Activated CD8-positive, alpha-beta T cell treated with anti-CD3 and anti-CD28 coated beads for 36 hours (primary cell): ENCODE data around the gene SCN1A. TPM values are rescaled to one million over a fixed set of nuclear protein-coding genes. Genes with fewer than 3 reads are reported as not detected.
"Not testable (repeated sequence)": the region's sequence is repeated elsewhere in the genome, so short reads cannot be mapped to it uniquely, and the experiment has no call there.

Experiments
- ATAC-seq: fragments of 200-7000 bp; cut with Tn5 transposase; one replicate; pipeline ENCODE4 v1.10.0; 2021; ENCODE audit warnings: mild to moderate bottlenecking, moderate library complexity
- CTCF ChIA-PET: fragments of 350-600 bp; sonication (Branson Sonifier 250); formaldehyde crosslinking; loops from one replicate; lab custom pipeline; 2021; ENCODE audit warnings: antibody characterized with exemption; lab: Charles Lee
- POLR2A ChIA-PET: fragments of 350-600 bp; sonication (Branson Sonifier 250); formaldehyde crosslinking; loops from one replicate; lab custom pipeline; 2021; ENCODE audit warnings: antibody characterized with exemption; lab: Charles Lee
- DNase-seq: peaks from one replicate; pipeline ENCODE4 v3.0.0-alpha.2; 2020
- H3K27ac Mint-ChIP-seq: one replicate; pipeline ENCODE4 v1.8.0; 2021; ENCODE audit warnings: mild to moderate bottlenecking, mixed read lengths
- H3K27me3 Mint-ChIP-seq: one replicate; pipeline ENCODE4 v1.8.0; 2021; ENCODE audit warnings: mixed read lengths
- H3K36me3 Mint-ChIP-seq: one replicate; pipeline ENCODE4 v1.8.0; 2021; ENCODE audit warnings: low read depth, mixed read lengths
- H3K4me1 Mint-ChIP-seq: one replicate; pipeline ENCODE4 v1.8.0; 2021; ENCODE audit warnings: low read depth, mixed read lengths
- H3K4me3 Mint-ChIP-seq: one replicate; pipeline ENCODE4 v1.8.0; 2021; ENCODE audit warnings: mild to moderate bottlenecking, moderate library complexity, mixed read lengths
- H3K9me3 Mint-ChIP-seq: one replicate; pipeline ENCODE4 v1.8.0; 2021; ENCODE audit warnings: mixed read lengths
- CTCF ChIP-seq: fragments of 200-600 bp; IDR thresholded peaks from one replicate; pipeline ENCODE4 v1.8.0; 2022; ENCODE audit warnings: antibody characterized with exemption, mild to moderate bottlenecking
- intact Hi-C: fragments of 100-400 bp; cut with micrococcal nuclease; formaldehyde crosslinking; loops from one replicate; pipeline ENCODE4 v1.10.0; 2022
- total RNA-seq, 2 experiments: library from RNA; stranded (reverse); gene quantifications; one replicate each; pipeline ENCODE4 v1.2.3, GENCODE V29; 2021

SCN1A gene
- total RNA-seq, 2 experiments from 2014 or later = not detected

- ATAC-seq (no peak), DNase-seq (no peak)
- intact Hi-C loops = no loop called here
- Mint-ChIP-seq H3K27ac (no peak overlapping the region), H3K4me1 (no peaks in the 10 kb centered on the region), H3K27me3 (peaks cover 14% of the 10 kb centered on the region), H3K36me3 (no peaks in the 10 kb centered on the region), H3K4me3 (no peak overlapping the region), H3K9me3 (no peaks in the 10 kb centered on the region)
- ChIA-PET POLR2A (no interaction called here), CTCF (no interaction called here)
- TF ChIP-seq CTCF = no peak
These were observed 138.0 kb downstream of the SCN1A start for GRCh38 chr2:165989851-165990250.

GRCh38 chr2:165985120-165985519 is 142.7 kb downstream of the SCN1A start:
- ATAC-seq = no peak
- H3K27ac Mint-ChIP-seq = no peak overlapping the region

GRCh38 chr2:165972161-165972560 is 155.7 kb downstream of the SCN1A start:
- H3K36me3 Mint-ChIP-seq, H3K27ac Mint-ChIP-seq, H3K4me3 Mint-ChIP-seq, H3K4me1 Mint-ChIP-seq, POLR2A ChIA-PET, intact Hi-C loops, ATAC-seq, H3K9me3 Mint-ChIP-seq, DNase-seq: not testable (repeated sequence)
- CTCF ChIA-PET = interaction anchor here (1.7 kb wide), 1 partner anchor 17 kb away, joined by 5 read pairs; no protein-coding TSS in a partner anchor
- H3K27me3 Mint-ChIP-seq = peaks cover 23% of the 10 kb centered on the region

More at GRCh38 chr2:165985120-165985519, 142.7 kb downstream of the SCN1A start:
- H3K4me1 Mint-ChIP-seq = no peaks in the 10 kb centered on the region
- POLR2A ChIA-PET = no interaction called here
- H3K9me3 Mint-ChIP-seq = no peaks in the 10 kb centered on the region
- H3K27me3 Mint-ChIP-seq = peaks cover 29% of the 10 kb centered on the region
- no peaks in the 10 kb centered on the region for H3K36me3 Mint-ChIP-seq
- no peak for DNase-seq
- no peak overlapping the region for H3K4me3 Mint-ChIP-seq
- no peak for TF ChIP-seq CTCF
- CTCF ChIA-PET = interaction anchor here (0.5 kb wide), 1 partner anchor 192 kb away, joined by 3 read pairs; no protein-coding TSS in a partner anchor
- intact Hi-C loops = no loop called here

GRCh38 chr2:165970663-165971062 is 157.2 kb downstream of the SCN1A start:
- no peak overlapping the region for H3K4me3 Mint-ChIP-seq
- no peak overlapping the region for H3K27ac Mint-ChIP-seq
- no peaks in the 10 kb centered on the region for H3K36me3 Mint-ChIP-seq
- POLR2A ChIA-PET = no interaction called here
- CTCF ChIA-PET = interaction anchor here (1.7 kb wide), 1 partner anchor 16 kb away, joined by 5 read pairs; no protein-coding TSS in a partner anchor
- ATAC-seq (no peak), DNase-seq (no peak)
- H3K27me3 Mint-ChIP-seq = peaks cover 25% of the 10 kb centered on the region
- no peaks in the 10 kb centered on the region for H3K4me1 Mint-ChIP-seq
- no peaks in the 10 kb centered on the region for H3K9me3 Mint-ChIP-seq
- intact Hi-C loops = no loop called here
- TF ChIP-seq CTCF = no peak

- Mint-ChIP-seq H3K27me3 (peaks cover 21% of the 10 kb centered on the region), H3K4me3 (no peak overlapping the region), H3K9me3 (no peaks in the 10 kb centered on the region), H3K27ac (no peak overlapping the region), H3K4me1 (no peaks in the 10 kb centered on the region), H3K36me3 (no peaks in the 10 kb centered on the region)
- DNase-seq (no peak), ATAC-seq (no peak)
- intact Hi-C loops = no loop called here
- ChIA-PET POLR2A (interaction anchor here (0.7 kb wide), 1 partner anchor 15 kb away, joined by 3 read pairs; no protein-coding TSS in a partner anchor), CTCF (interaction anchor here (1.2 kb wide), 1 partner anchor 17 kb away, joined by 3 read pairs; no protein-coding TSS in a partner anchor)
- no peak for TF ChIP-seq CTCF
These were observed 158.6 kb downstream of the SCN1A start for GRCh38 chr2:165969227-165969626.
